OCI-LY3 (cell line): ENCODE data around the gene TSPAN3.

Experiments
- H2AFZ ChIP-seq: fragments of 200-600, 300-600 bp; shearing (Covaris generic); 2 replicates; pipeline ENCODE4 v1.6.0; 2014; ENCODE audit warnings: antibody characterized with exemption, low read depth, low read length
- H3K27ac ChIP-seq: fragments of 200-600, 300-600 bp; sonication (generic); 2 replicates; pipeline ENCODE4 v1.5.1; 2014; ENCODE audit warnings: mild to moderate bottlenecking, low read length, moderate library complexity, mixed read lengths
- H3K27me3 ChIP-seq: fragments of 200-600, 300-600 bp; sonication (generic); 2 replicates; pipeline ENCODE4 v1.6.1; 2014; ENCODE audit warnings: low read depth, low read length, mixed read lengths
- H3K36me3 ChIP-seq: fragments of 200-600, 300-600 bp; sonication (generic); replicated peaks from 2 replicates; pipeline ENCODE3; 2014; ENCODE audit warnings: low read depth, low read length, mixed read lengths
- H3K4me1 ChIP-seq: fragments of 300-600, 200-600 bp; sonication (generic); 2 replicates; pipeline ENCODE4 v1.6.1; 2014; ENCODE audit warnings: low read length, mixed read lengths
- H3K4me2 ChIP-seq: fragments of 200-600, 300-600 bp; sonication (generic); 2 replicates; pipeline ENCODE4 v1.6.1; 2014; ENCODE audit warnings: low read length, mixed read lengths
- H3K4me3 ChIP-seq: fragments of 300-600, 200-600 bp; sonication (generic); 2 replicates; pipeline ENCODE4 v1.5.1; 2014; ENCODE audit warnings: antibody characterized with exemption, mild to moderate bottlenecking, low read length, moderate library complexity
- H3K79me2 ChIP-seq: fragments of 300-600, 200-600 bp; shearing (Covaris generic); 2 replicates; pipeline ENCODE4 v1.6.1; 2014; ENCODE audit warnings: mild to moderate bottlenecking, low read length, mixed read lengths
- H3K9ac ChIP-seq: fragments of 300-600, 200-600 bp; shearing (Covaris generic); 2 replicates; pipeline ENCODE4 v1.6.0; 2014; ENCODE audit warnings: mild to moderate bottlenecking, low read length, moderate library complexity
- H3K9me3 ChIP-seq: fragments of 200-600, 300-600 bp; shearing (Covaris generic); 2 replicates; pipeline ENCODE4 v1.6.1; 2014; ENCODE audit warnings: low read length, mixed read lengths; ENCODE audit not compliant: insufficient read depth
- H4K20me1 ChIP-seq: fragments of 200-600, 300-600 bp; sonication (generic); 2 replicates; pipeline ENCODE4 v1.6.1; 2016; ENCODE audit warnings: low read length, mixed read lengths; ENCODE audit not compliant: insufficient read depth
- CTCF ChIP-seq: fragments of 200-600, 300-600 bp; sonication (generic); IDR thresholded peaks from 2 replicates; pipeline ENCODE4 v1.5.1; 2014; ENCODE audit warnings: antibody characterized with exemption, low read length, low read depth
- EZH2phosphoT487 ChIP-seq: fragments of 200-600 bp; shearing (Covaris generic); IDR thresholded peaks from 2 replicates; pipeline ENCODE4 v1.6.1; 2018; ENCODE audit warnings: antibody characterized with exemption, mixed run types, low read depth

The TSPAN3 gene

GRCh38 chr15:77094397-77095030, 23.6 kb upstream of the TSPAN3 start:
- peaks cover under 1% of the 10 kb centered on the region; the same call in 1 of the 2 replicates for H3K4me1 ChIP-seq
- H3K27ac ChIP-seq, result no peak overlapping the region
- H4K20me1 ChIP-seq, result no peaks in the 10 kb centered on the region
- H3K9ac ChIP-seq, result no peak overlapping the region
- H3K4me3 ChIP-seq, result no peak overlapping the region
- H3K9me3 ChIP-seq, result no peaks in the 10 kb centered on the region
- H3K4me2 ChIP-seq, result no peak overlapping the region
- TF ChIP-seq EZH2phosphoT487 (no peak), CTCF (peak; percentile 51)
- no peaks in the 10 kb centered on the region for H3K79me2 ChIP-seq
- 0 out of 2 replicates have a peak, but pooled peaks cover 5% of the 10 kb centered on the region for H3K27me3 ChIP-seq
- no peaks in the 10 kb centered on the region for H3K36me3 ChIP-seq
- H2AFZ ChIP-seq, result no peak overlapping the region

- Histone ChIP-seq H3K36me3 (no peaks in the 10 kb centered on the region), H3K4me3 (no peak overlapping the region), H3K9ac (no peak overlapping the region), H3K9me3 (no peaks in the 10 kb centered on the region), H3K27ac (no peak overlapping the region), H3K4me1 (no peaks in the 10 kb centered on the region), H2AFZ (no peak overlapping the region), H3K4me2 (no peak overlapping the region), H3K27me3 (0 out of 2 replicates have a peak, but pooled peaks cover 5% of the 10 kb centered on the region), H4K20me1 (no peaks in the 10 kb centered on the region), H3K79me2 (no peaks in the 10 kb centered on the region)
- TF ChIP-seq CTCF (no peak), EZH2phosphoT487 (no peak)
Observed at GRCh38 chr15:77093436-77093835, 22.5 kb upstream of the TSPAN3 start.

- no peak overlapping the region for H2AFZ ChIP-seq
- no peak overlapping the region for H3K4me3 ChIP-seq
- no peaks in the 10 kb centered on the region for H3K4me1 ChIP-seq
- TF ChIP-seq EZH2phosphoT487 (no peak), CTCF (no peak)
- no peak overlapping the region for H3K27ac ChIP-seq
- no peaks in the 10 kb centered on the region for H3K36me3 ChIP-seq
- H3K79me2 ChIP-seq, result no peaks in the 10 kb centered on the region
- H3K4me2 ChIP-seq, result no peak overlapping the region
- H4K20me1 ChIP-seq, result no peaks in the 10 kb centered on the region
- H3K9ac ChIP-seq, result no peak overlapping the region
- H3K9me3 ChIP-seq, result no peaks in the 10 kb centered on the region
- 0 out of 2 replicates have a peak, but pooled peaks cover 5% of the 10 kb centered on the region for H3K27me3 ChIP-seq
Observed at GRCh38 chr15:77091097-77091496, 20.2 kb upstream of the TSPAN3 start.

- H3K4me1 ChIP-seq, result peaks cover 35% of the 10 kb centered on the region
- no peak overlapping the region for H2AFZ ChIP-seq
- no peaks in the 10 kb centered on the region for H3K9me3 ChIP-seq
- H3K27ac ChIP-seq, result no peak overlapping the region
- H3K36me3 ChIP-seq, result peaks cover 6% of the 10 kb centered on the region
- TF ChIP-seq CTCF (no peak), EZH2phosphoT487 (no peak)
- H3K27me3 ChIP-seq, result 0 out of 2 replicates have a peak, but pooled peaks cover 5% of the 10 kb centered on the region
- H3K9ac ChIP-seq, result no peak overlapping the region
- no peak overlapping the region for H3K4me2 ChIP-seq
- H4K20me1 ChIP-seq, result no peaks in the 10 kb centered on the region
- H3K4me3 ChIP-seq, result no peak overlapping the region
- H3K79me2 ChIP-seq, result no peaks in the 10 kb centered on the region
Observed at GRCh38 chr15:77087213-77087612, 16.3 kb upstream of the TSPAN3 start.
